SK-N-SH treated with all-trans-retinoic acid at 6 μM for 48 hours (cell line): ENCODE measurements around the gene ITPRIPL1.

Experiments used
- ATAC-seq: fragments of 200-7000 bp; cut with Tn5 transposase; 3 replicates; pipeline ENCODE4 v1.9.1; 2020; ENCODE audit warnings: mild to moderate bottlenecking, moderate library complexity
- BACH2 ChIP-seq: fragments of 250-450 bp; sonication (Bioruptor Pico); IDR thresholded peaks from 2 replicates; pipeline ENCODE4 v1.9.0; 2021; ENCODE audit warnings: mild to moderate bottlenecking, borderline replicate concordance
- CREB5 ChIP-seq: fragments of 250-450 bp; sonication (Bioruptor Pico); IDR thresholded peaks from 2 replicates; pipeline ENCODE4 v1.5.1; 2020; ENCODE audit warnings: low read depth, mild to moderate bottlenecking, moderate library complexity
- CSRNP3 ChIP-seq: fragments of 250-450 bp; sonication (Bioruptor Pico); IDR thresholded peaks from 2 replicates; pipeline ENCODE4 v1.5.1; 2021; ENCODE audit warnings: mild to moderate bottlenecking, moderate library complexity
- ESRRG ChIP-seq: fragments of 250-450 bp; sonication (Bioruptor Pico); IDR thresholded peaks from 2 replicates; pipeline ENCODE4 v1.6.1; 2021; ENCODE audit warnings: mild to moderate bottlenecking
- GLIS3 ChIP-seq: fragments of 250-450 bp; sonication (Bioruptor Pico); IDR thresholded peaks from 2 replicates; pipeline ENCODE4 v1.5.0; 2020; ENCODE audit warnings: mild to moderate bottlenecking, moderate library complexity
- ISL1 ChIP-seq: fragments of 250-450 bp; sonication (Bioruptor Pico); IDR thresholded peaks from 2 replicates; pipeline ENCODE4 v2.1.2; 2022; ENCODE audit warnings: mild to moderate bottlenecking, moderate library complexity
- OSR1 ChIP-seq: fragments of 250-450 bp; sonication (Bioruptor Pico); IDR thresholded peaks from 2 replicates; pipeline ENCODE4 v1.8.0; 2022; ENCODE audit warnings: moderate library complexity, mild to moderate bottlenecking, inconsistent platforms
- PATZ1 ChIP-seq: fragments of 250-450 bp; sonication (Bioruptor Pico); IDR thresholded peaks from 2 replicates; pipeline ENCODE4 v1.8.0; 2020; ENCODE audit warnings: mild to moderate bottlenecking, moderate library complexity, borderline replicate concordance
- POU6F1 ChIP-seq: fragments of 250-450 bp; sonication (Bioruptor Pico); IDR thresholded peaks from 2 replicates; pipeline ENCODE4 v1.8.0; 2021; ENCODE audit warnings: low read depth, mild to moderate bottlenecking, moderate library complexity, borderline replicate concordance
- PPARA ChIP-seq: fragments of 250-450 bp; sonication (Bioruptor Pico); IDR thresholded peaks from 2 replicates; pipeline ENCODE4 v1.5.0; 2020; ENCODE audit warnings: mild to moderate bottlenecking, borderline replicate concordance
- RARB ChIP-seq: fragments of 250-450 bp; sonication (Bioruptor Pico); IDR thresholded peaks from 2 replicates; pipeline ENCODE4 v1.8.0; 2021; ENCODE audit warnings: mild to moderate bottlenecking, moderate library complexity
- SNAI2 ChIP-seq: fragments of 250-450 bp; sonication (Bioruptor Pico); IDR thresholded peaks from 2 replicates; pipeline ENCODE4 v1.5.0; 2020; ENCODE audit warnings: mild to moderate bottlenecking, moderate library complexity
- TCF4 ChIP-seq: fragments of 250-450 bp; sonication (Bioruptor Pico); IDR thresholded peaks from 2 replicates; pipeline ENCODE4 v1.8.0; 2021; ENCODE audit warnings: mild to moderate bottlenecking, moderate library complexity, borderline replicate concordance
- TSHZ2 ChIP-seq: fragments of 250-450 bp; sonication (Bioruptor Pico); IDR thresholded peaks from 2 replicates; pipeline ENCODE4 v1.5.0; 2020; ENCODE audit warnings: mild to moderate bottlenecking, moderate library complexity
- ZC3H10 ChIP-seq: fragments of 250-450 bp; sonication (Bioruptor Pico); IDR thresholded peaks from 2 replicates; pipeline ENCODE4 v1.5.1; 2021; ENCODE audit warnings: mild to moderate bottlenecking, moderate library complexity
- ZFP3 ChIP-seq: fragments of 250-450 bp; sonication (Bioruptor Pico); IDR thresholded peaks from 2 replicates; pipeline ENCODE4 v1.5.0; 2020; ENCODE audit warnings: mild to moderate bottlenecking, moderate library complexity
- ZFP30 ChIP-seq: fragments of 450-650 bp; formaldehyde crosslinking; IDR thresholded peaks from 2 replicates; pipeline ENCODE4 v1.5.0; 2022; ENCODE audit warnings: mild to moderate bottlenecking, moderate library complexity
- ZNF565 ChIP-seq: fragments of 450-650 bp; formaldehyde crosslinking; conservative IDR thresholded peaks from 2 replicates; pipeline ENCODE4 v1.5.0; 2020; ENCODE audit warnings: low read depth, mild to moderate bottlenecking, moderate library complexity
- ZNF70 ChIP-seq: fragments of 450-650 bp; formaldehyde crosslinking; IDR thresholded peaks from 2 replicates; pipeline ENCODE4 v1.5.0; 2020; ENCODE audit warnings: mild to moderate bottlenecking, moderate library complexity
- ZNF8 ChIP-seq: fragments of 450-650 bp; formaldehyde crosslinking; IDR thresholded peaks from 2 replicates; pipeline ENCODE4 v1.5.0; 2020; ENCODE audit warnings: mild to moderate bottlenecking, moderate library complexity

ITPRIPL1 gene

GRCh38 chr2:96336873-96337272, 11.8 kb downstream of the ITPRIPL1 start:
- TF ChIP-seq PPARA (CRISPR knock-in tag) (no peak), OSR1 (CRISPR knock-in tag) (no peak), ZNF70 (CRISPR knock-in tag) (no peak), ZNF565 (CRISPR knock-in tag) (no peak), ZNF8 (CRISPR knock-in tag) (no peak), PATZ1 (CRISPR knock-in tag) (no peak), CREB5 (no peak), ZFP30 (CRISPR knock-in tag) (no peak), ISL1 (CRISPR knock-in tag) (no peak), BACH2 (CRISPR knock-in tag) (no peak), ZFP3 (no peak), TCF4 (CRISPR knock-in tag) (no peak), POU6F1 (no peak), TSHZ2 (CRISPR knock-in tag) (no peak), ZC3H10 (CRISPR knock-in tag) (no peak)
- no peak for ATAC-seq

GRCh38 chr2:96340493-96341414, 15.6 kb downstream of the ITPRIPL1 start:
- ATAC-seq: no peak
- TF ChIP-seq ESRRG (CRISPR knock-in tag) (no peak), ZNF8 (CRISPR knock-in tag) (no peak), ZNF70 (CRISPR knock-in tag) (no peak), OSR1 (CRISPR knock-in tag) (no peak), ZFP30 (CRISPR knock-in tag) (no peak), POU6F1 (no peak), CSRNP3 (no peak), PPARA (CRISPR knock-in tag) (no peak), CREB5 (no peak), TSHZ2 (CRISPR knock-in tag) (no peak), GLIS3 (CRISPR knock-in tag) (no peak), TCF4 (CRISPR knock-in tag) (no peak), SNAI2 (CRISPR knock-in tag) (no peak), ZC3H10 (CRISPR knock-in tag) (no peak), RARB (CRISPR knock-in tag) (no peak), ISL1 (CRISPR knock-in tag) (no peak), ZNF565 (CRISPR knock-in tag) (no peak), BACH2 (CRISPR knock-in tag) (no peak)
